ENCODE results near the gene AFG1L.
"Not testable (repeated sequence)": the region's sequence is repeated elsewhere in the genome, so short reads cannot be mapped to it uniquely, and the experiment has no call there.

AFG1L gene

GRCh38 chr6:108557494-108558371, 262.9 kb downstream of the AFG1L start:
- no peaks in the 10 kb centered on the region for H3K9me3 ChIP-seq (ENCODE audit: control insufficient read depth, insufficient read depth, low read length)
- peak overlapping the region; percentile 76 for H3K9ac ChIP-seq (ENCODE audit: low read depth, low read length)
- H3K4me1 ChIP-seq (ENCODE audit: control insufficient read depth, insufficient read depth, low read length): peaks cover 6% of the 10 kb centered on the region
- no peaks in the 10 kb centered on the region for H3K36me3 ChIP-seq (ENCODE audit: control insufficient read depth, insufficient read depth, low read length)
- H3K27me3 ChIP-seq (ENCODE audit: control insufficient read depth, insufficient read depth, low read length): peaks cover 39% of the 10 kb centered on the region
- peak overlapping the region; percentile 79 for H3K4me3 ChIP-seq (ENCODE audit: low read depth, low read length)

GRCh38 chr6:108558372-108559096, 263.7 kb downstream of the AFG1L start:
- Histone ChIP-seq H3K4me3 (ENCODE audit: low read depth, low read length) (peak overlapping the region; percentile 95), H3K27me3 (ENCODE audit: control insufficient read depth, insufficient read depth, low read length) (peaks cover 44% of the 10 kb centered on the region), H3K9ac (ENCODE audit: low read depth, low read length) (peak overlapping the region; percentile 18), H3K9me3 (ENCODE audit: control insufficient read depth, insufficient read depth, low read length) (no peaks in the 10 kb centered on the region), H3K4me1 (ENCODE audit: control insufficient read depth, insufficient read depth, low read length) (peaks cover 13% of the 10 kb centered on the region), H3K36me3 (ENCODE audit: control insufficient read depth, insufficient read depth, low read length) (no peaks in the 10 kb centered on the region)

- Histone ChIP-seq H3K27me3 (ENCODE audit: control insufficient read depth, insufficient read depth, low read length) (peaks cover 49% of the 10 kb centered on the region), H3K4me1 (ENCODE audit: control insufficient read depth, insufficient read depth, low read length) (peaks cover 20% of the 10 kb centered on the region), H3K36me3 (ENCODE audit: control insufficient read depth, insufficient read depth, low read length) (no peaks in the 10 kb centered on the region), H3K9me3 (ENCODE audit: control insufficient read depth, insufficient read depth, low read length) (no peaks in the 10 kb centered on the region), H3K4me3 (ENCODE audit: low read depth, low read length) (peak overlapping the region; percentile 95), H3K9ac (ENCODE audit: low read depth, low read length) (peak overlapping the region; percentile 18)
Observed at GRCh38 chr6:108559097-108559883, 264.4 kb downstream of the AFG1L start.

GRCh38 chr6:108559884-108560462, 265.1 kb downstream of the AFG1L start:
- Histone ChIP-seq H3K36me3 (ENCODE audit: control insufficient read depth, insufficient read depth, low read length) (no peaks in the 10 kb centered on the region), H3K4me3 (ENCODE audit: low read depth, low read length) (peak overlapping the region; percentile 95), H3K9me3 (ENCODE audit: control insufficient read depth, insufficient read depth, low read length) (no peaks in the 10 kb centered on the region), H3K9ac (ENCODE audit: low read depth, low read length) (peak overlapping the region; percentile 60), H3K4me1 (ENCODE audit: control insufficient read depth, insufficient read depth, low read length) (peaks cover 20% of the 10 kb centered on the region), H3K27me3 (ENCODE audit: control insufficient read depth, insufficient read depth, low read length) (peaks cover 43% of the 10 kb centered on the region)

GRCh38 chr6:108560463-108561308, 265.8 kb downstream of the AFG1L start, which contains the start of gene FOXO3:
FOXO3 (plus strand) TSS chr6:108560917; CDS start chr6:108561209, 292 bp downstream.
- Histone ChIP-seq H3K27me3 (ENCODE audit: control insufficient read depth, insufficient read depth, low read length) (peaks cover 36% of the 10 kb centered on the region), H3K36me3 (ENCODE audit: control insufficient read depth, insufficient read depth, low read length) (no peaks in the 10 kb centered on the region), H3K4me3 (ENCODE audit: low read depth, low read length) (peak within 1 kb of the TSS; percentile 95), H3K4me1 (ENCODE audit: control insufficient read depth, insufficient read depth, low read length) (peaks cover 20% of the 10 kb centered on the region), H3K9ac (ENCODE audit: low read depth, low read length) (peak within 1 kb of the TSS; percentile 70), H3K9me3 (ENCODE audit: control insufficient read depth, insufficient read depth, low read length) (no peaks in the 10 kb centered on the region)

GRCh38 chr6:108561309-108561647, 266.4 kb downstream of the AFG1L start:
- H3K4me1 ChIP-seq (ENCODE audit: control insufficient read depth, insufficient read depth, low read length): peaks cover 20% of the 10 kb centered on the region
- H3K9ac ChIP-seq (ENCODE audit: low read depth, low read length); H3K9me3 ChIP-seq (ENCODE audit: control insufficient read depth, insufficient read depth, low read length); H3K36me3 ChIP-seq (ENCODE audit: control insufficient read depth, insufficient read depth, low read length): not testable (repeated sequence)
- peak overlapping the region; percentile 78 for H3K4me3 ChIP-seq (ENCODE audit: low read depth, low read length)
- peaks cover 30% of the 10 kb centered on the region for H3K27me3 ChIP-seq (ENCODE audit: control insufficient read depth, insufficient read depth, low read length)

GRCh38 chr6:108561742-108562502, 267.1 kb downstream of the AFG1L start:
- H3K9ac ChIP-seq (ENCODE audit: low read depth, low read length): peak overlapping the region; percentile 70
- peak overlapping the region; percentile 78 for H3K4me3 ChIP-seq (ENCODE audit: low read depth, low read length)
- peaks cover 24% of the 10 kb centered on the region for H3K27me3 ChIP-seq (ENCODE audit: control insufficient read depth, insufficient read depth, low read length)
- H3K36me3 ChIP-seq (ENCODE audit: control insufficient read depth, insufficient read depth, low read length): no peaks in the 10 kb centered on the region
- peaks cover 19% of the 10 kb centered on the region for H3K4me1 ChIP-seq (ENCODE audit: control insufficient read depth, insufficient read depth, low read length)
- H3K9me3 ChIP-seq (ENCODE audit: control insufficient read depth, insufficient read depth, low read length): no peaks in the 10 kb centered on the region

GRCh38 chr6:108562503-108562993, 267.7 kb downstream of the AFG1L start:
- peaks cover 14% of the 10 kb centered on the region for H3K4me1 ChIP-seq (ENCODE audit: control insufficient read depth, insufficient read depth, low read length)
- H3K4me3 ChIP-seq (ENCODE audit: low read depth, low read length): peak overlapping the region; percentile 78
- H3K9me3 ChIP-seq (ENCODE audit: control insufficient read depth, insufficient read depth, low read length): no peaks in the 10 kb centered on the region
- H3K36me3 ChIP-seq (ENCODE audit: control insufficient read depth, insufficient read depth, low read length): no peaks in the 10 kb centered on the region
- H3K27me3 ChIP-seq (ENCODE audit: control insufficient read depth, insufficient read depth, low read length): peaks cover 18% of the 10 kb centered on the region
- H3K9ac ChIP-seq (ENCODE audit: low read depth, low read length): peak overlapping the region; percentile 70

- Histone ChIP-seq H3K4me3 (ENCODE audit: low read depth, low read length) (peak overlapping the region; percentile 78), H3K27me3 (ENCODE audit: control insufficient read depth, insufficient read depth, low read length) (peaks cover 18% of the 10 kb centered on the region), H3K9ac (ENCODE audit: low read depth, low read length) (no peak overlapping the region), H3K36me3 (ENCODE audit: control insufficient read depth, insufficient read depth, low read length) (no peaks in the 10 kb centered on the region), H3K4me1 (ENCODE audit: control insufficient read depth, insufficient read depth, low read length) (peaks cover 14% of the 10 kb centered on the region), H3K9me3 (ENCODE audit: control insufficient read depth, insufficient read depth, low read length) (no peaks in the 10 kb centered on the region)
Observed at GRCh38 chr6:108563292-108563691, 268.4 kb downstream of the AFG1L start.

GRCh38 chr6:108564178-108564577, 269.3 kb downstream of the AFG1L start:
- H3K9ac ChIP-seq (ENCODE audit: low read depth, low read length): no peak overlapping the region
- peaks cover 14% of the 10 kb centered on the region for H3K4me1 ChIP-seq (ENCODE audit: control insufficient read depth, insufficient read depth, low read length)
- peaks cover 18% of the 10 kb centered on the region for H3K27me3 ChIP-seq (ENCODE audit: control insufficient read depth, insufficient read depth, low read length)
- no peaks in the 10 kb centered on the region for H3K36me3 ChIP-seq (ENCODE audit: control insufficient read depth, insufficient read depth, low read length)
- peak overlapping the region; percentile 78 for H3K4me3 ChIP-seq (ENCODE audit: low read depth, low read length)
- no peaks in the 10 kb centered on the region for H3K9me3 ChIP-seq (ENCODE audit: control insufficient read depth, insufficient read depth, low read length)

Data from iPS-15b (cell line).